ENCODE measurements around the gene SLC5A4.
"Not testable (repeated sequence)": the region's sequence is repeated elsewhere in the genome, so short reads cannot be mapped to it uniquely, and the experiment has no call there.

The SLC5A4 gene

GRCh38 chr22:32193346-32193745, 61.8 kb downstream of the SLC5A4 start:
- H3K27ac Mint-ChIP-seq: not testable (repeated sequence)

GRCh38 chr22:32191021-32191420, 64.1 kb downstream of the SLC5A4 start:
- H3K9me3 Mint-ChIP-seq, H3K4me3 Mint-ChIP-seq, H3K27ac Mint-ChIP-seq, H3K4me1 Mint-ChIP-seq, H3K36me3 Mint-ChIP-seq, H3K27me3 Mint-ChIP-seq: not testable (repeated sequence)

More at GRCh38 chr22:32193346-32193745, 61.8 kb downstream of the SLC5A4 start:
- not testable (repeated sequence) for H3K4me3 Mint-ChIP-seq, H3K4me1 Mint-ChIP-seq, H3K36me3 Mint-ChIP-seq, H3K27me3 Mint-ChIP-seq, H3K9me3 Mint-ChIP-seq

DNA sequence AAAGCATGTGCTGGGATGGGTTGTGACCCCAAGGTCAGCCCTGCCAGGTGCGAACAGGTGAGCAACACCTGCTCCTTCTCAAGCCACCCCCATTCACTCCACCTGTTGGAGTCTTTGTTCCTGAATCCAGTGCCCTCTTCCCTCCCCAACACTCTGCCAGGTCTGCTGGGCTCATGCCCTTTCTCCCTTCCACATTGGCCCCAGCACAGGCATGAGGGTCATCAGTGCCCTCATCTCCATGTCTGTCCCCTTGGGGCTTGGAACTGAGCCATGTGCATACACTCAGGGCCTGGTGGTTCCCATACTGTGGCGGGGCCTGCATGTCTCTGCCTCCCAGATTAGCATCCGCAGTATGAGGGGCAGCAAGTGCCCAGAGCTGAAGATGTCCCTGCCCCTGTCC, 69.3 kb downstream of the SLC5A4 start:
- Mint-ChIP-seq H3K4me3 (no peak overlapping the region), H3K27ac (no peak overlapping the region), H3K9me3 (no peaks in the 10 kb centered on the region), H3K36me3 (no peaks in the 10 kb centered on the region), H3K27me3 (no peaks in the 10 kb centered on the region), H3K4me1 (no peaks in the 10 kb centered on the region)

DNA sequence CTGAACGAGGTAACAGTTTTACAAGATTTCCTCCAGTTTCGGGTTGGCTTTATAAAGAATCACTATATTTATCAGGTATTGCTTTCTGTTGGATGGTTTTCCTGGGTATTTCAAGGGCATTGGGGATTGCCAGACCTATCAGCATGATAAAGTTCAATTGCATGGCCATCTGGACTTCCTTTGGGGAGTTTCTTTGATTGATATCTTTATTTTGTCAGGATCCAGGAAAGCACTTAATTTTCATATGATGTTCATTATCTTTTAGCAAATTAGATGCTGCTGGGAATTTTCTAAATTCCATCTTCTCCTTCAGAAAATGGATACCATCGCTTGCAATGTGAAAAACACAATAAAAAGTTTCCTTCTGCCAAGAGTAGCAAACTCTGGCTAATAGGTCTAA, 71.5 kb downstream of the SLC5A4 start:
- H3K36me3 Mint-ChIP-seq: no peaks in the 10 kb centered on the region
- no peak overlapping the region for H3K27ac Mint-ChIP-seq
- no peaks in the 10 kb centered on the region for H3K4me1 Mint-ChIP-seq
- H3K9me3 Mint-ChIP-seq: no peaks in the 10 kb centered on the region
- peaks cover 3% of the 10 kb centered on the region for H3K27me3 Mint-ChIP-seq
- H3K4me3 Mint-ChIP-seq: no peak overlapping the region

- H3K36me3 Mint-ChIP-seq: no peaks in the 10 kb centered on the region
These were observed 74.1 kb downstream of the SLC5A4 start for GRCh38 chr22:32181043-32181442.

DNA sequence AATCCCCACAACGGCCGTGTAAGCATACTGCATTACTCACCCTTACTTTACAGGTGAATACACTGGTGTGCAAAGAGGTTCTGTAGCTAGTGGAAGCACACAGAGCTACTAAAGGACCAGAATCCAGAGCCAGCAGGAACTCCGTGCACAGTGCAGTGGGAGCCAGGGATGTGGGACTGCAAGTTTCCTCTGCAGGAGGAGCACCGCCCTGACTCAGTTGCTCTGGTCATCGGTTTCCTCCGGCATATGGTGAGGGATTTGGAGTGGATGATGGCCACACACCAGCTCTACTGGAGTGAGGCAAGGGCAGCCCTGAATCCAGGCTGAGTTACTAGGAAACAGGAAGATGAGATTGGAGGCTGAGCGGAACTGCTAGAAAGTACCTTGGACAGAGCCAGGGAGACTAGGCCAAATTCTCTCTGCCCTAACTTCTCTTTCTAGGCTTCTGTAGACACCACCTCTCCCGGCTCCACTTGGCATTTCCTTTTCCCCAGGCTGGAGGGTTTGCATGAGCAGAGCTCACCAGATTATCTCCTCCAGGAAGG, 77.9 kb downstream of the SLC5A4 start:
- H3K9me3 Mint-ChIP-seq: no peaks in the 10 kb centered on the region
- H3K36me3 Mint-ChIP-seq: no peaks in the 10 kb centered on the region
- no peaks in the 10 kb centered on the region for H3K4me1 Mint-ChIP-seq
- no peak overlapping the region for H3K27ac Mint-ChIP-seq
- peaks cover 20% of the 10 kb centered on the region for H3K27me3 Mint-ChIP-seq
- no peak overlapping the region for H3K4me3 Mint-ChIP-seq

More at GRCh38 chr22:32181043-32181442, 74.1 kb downstream of the SLC5A4 start:
- no peak overlapping the region for H3K27ac Mint-ChIP-seq
- no peak overlapping the region for H3K4me3 Mint-ChIP-seq
- H3K9me3 Mint-ChIP-seq: no peaks in the 10 kb centered on the region
- H3K4me1 Mint-ChIP-seq: no peaks in the 10 kb centered on the region
- peaks cover 14% of the 10 kb centered on the region for H3K27me3 Mint-ChIP-seq

- Mint-ChIP-seq H3K27ac (no peak overlapping the region), H3K4me1 (no peaks in the 10 kb centered on the region), H3K4me3 (no peak overlapping the region), H3K36me3 (no peaks in the 10 kb centered on the region), H3K9me3 (no peaks in the 10 kb centered on the region), H3K27me3 (peaks cover 20% of the 10 kb centered on the region)
These were observed 79.2 kb downstream of the SLC5A4 start for GRCh38 chr22:32175683-32176644.

- Mint-ChIP-seq H3K27me3 (peaks cover 20% of the 10 kb centered on the region), H3K9me3 (no peaks in the 10 kb centered on the region), H3K27ac (no peak overlapping the region), H3K36me3 (no peaks in the 10 kb centered on the region), H3K4me3 (no peak overlapping the region), H3K4me1 (no peaks in the 10 kb centered on the region)
These were observed 80.0 kb downstream of the SLC5A4 start for GRCh38 chr22:32175115-32175514.

Data from activated naive CD4-positive, alpha-beta T cell treated with anti-CD3 and anti-CD28 coated beads, Interleukin-2, amount 50 U/mL, for 24 hours (primary cell).